HG02642 (cell line): Measurements from ENCODE around the gene NAT8.
"Not testable (repeated sequence)": the region's sequence is repeated elsewhere in the genome, so short reads cannot be mapped to it uniquely, and the experiment has no call there.

Experiments
- ATAC-seq: cut with Tn5 transposase; IDR thresholded peaks from one replicate; pipeline ENCODE4 v1.9.1; 2021; ENCODE audit warnings: mild to moderate bottlenecking; ENCODE audit not compliant: unreplicated experiment, poor library complexity

NAT8 gene

GRCh38 chr2:73642338-73643018 is at the start of gene NAT8:
TSS of gene NAT8 (minus strand) at chr2:73642422. CDS start at chr2:73641628, 794 bp downstream.
- no peak for ATAC-seq

GRCh38 chr2:73690372-73691088 is 48.3 kb upstream of the NAT8 start:
- ATAC-seq, result peak; percentile 79

- ATAC-seq, result not testable (repeated sequence)
Observed at GRCh38 chr2:73688494-73688893, 46.3 kb upstream of the NAT8 start.

- no peak for ATAC-seq
Observed at GRCh38 chr2:73685764-73686438, 43.7 kb upstream of the NAT8 start.

- not testable (repeated sequence) for ATAC-seq
Observed at GRCh38 chr2:73684905-73685304, 42.7 kb upstream of the NAT8 start.

GRCh38 chr2:73684325-73684724 is 42.1 kb upstream of the NAT8 start:
- ATAC-seq, result not testable (repeated sequence)

- ATAC-seq, result not testable (repeated sequence)
Observed at GRCh38 chr2:73679951-73680571, 37.8 kb upstream of the NAT8 start.

- not testable (repeated sequence) for ATAC-seq
Observed at GRCh38 chr2:73679237-73679636, 37.0 kb upstream of the NAT8 start.

GRCh38 chr2:73678008-73678407 is 35.8 kb upstream of the NAT8 start:
- ATAC-seq, result not testable (repeated sequence)

- not testable (repeated sequence) for ATAC-seq
Observed at GRCh38 chr2:73676211-73676610, 34.0 kb upstream of the NAT8 start.

GRCh38 chr2:73674696-73675157 is 32.5 kb upstream of the NAT8 start:
- ATAC-seq, result not testable (repeated sequence)

GRCh38 chr2:73669976-73670375 is 27.8 kb upstream of the NAT8 start:
- not testable (repeated sequence) for ATAC-seq

- ATAC-seq, result not testable (repeated sequence)
Observed at GRCh38 chr2:73667239-73667638, 25.0 kb upstream of the NAT8 start.

- ATAC-seq, result no peak
Observed at GRCh38 chr2:73654175-73654574, 12.0 kb upstream of the NAT8 start.

GRCh38 chr2:73652348-73652747 is 10.1 kb upstream of the NAT8 start:
- ATAC-seq, result no peak

- ATAC-seq, result no peak
Observed at GRCh38 chr2:73651591-73652230, 9.5 kb upstream of the NAT8 start.

GRCh38 chr2:73647690-73648089 is 5.5 kb upstream of the NAT8 start:
- not testable (repeated sequence) for ATAC-seq

GRCh38 chr2:73641767-73642062 is 507 bp downstream of the NAT8 start:
- ATAC-seq, result no peak

- ATAC-seq, result no peak
Observed at GRCh38 chr2:73640946-73641766, 1.1 kb downstream of the NAT8 start.
